ENCODE measurements around the gene MGA. TPM values are rescaled to one million over a fixed set of nuclear protein-coding genes. Genes with fewer than 3 reads are reported as not detected.
"Not testable (repeated sequence)": the region's sequence is repeated elsewhere in the genome, so short reads cannot be mapped to it uniquely, and the experiment has no call there.

MGA gene
- total RNA-seq, 4 donors from 2014 or later: 54.8 to 156 (median 114) TPM

DNA sequence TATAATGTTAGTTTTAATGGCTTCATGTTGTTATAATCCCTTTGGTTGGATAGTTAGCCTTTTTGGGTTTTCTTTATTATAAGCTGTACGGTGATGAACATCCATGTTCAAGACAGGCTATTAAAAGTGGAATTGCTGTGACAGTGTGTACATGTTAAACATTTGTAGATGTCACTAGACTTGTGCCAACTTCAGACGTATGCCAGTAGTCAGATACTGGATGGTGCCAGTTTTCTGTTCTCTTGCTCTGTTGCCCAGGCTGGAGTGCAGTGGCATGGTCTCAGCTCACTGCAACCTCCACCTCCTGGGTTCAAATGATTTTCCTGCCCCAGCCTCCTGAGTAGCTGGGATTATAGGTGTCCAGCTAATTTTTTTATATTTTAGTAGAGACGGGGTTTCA, 54.1 kb downstream of the MGA start:
- Histone ChIP-seq H3K36me3 (no peaks in the 10 kb centered on the region), H3K4me1 (no peaks in the 10 kb centered on the region), H3K27me3 (no peaks in the 10 kb centered on the region), H3K27ac (no peak overlapping the region), H3K4me3 (no peak overlapping the region), H3K9me3 (no peaks in the 10 kb centered on the region)
- intact Hi-C loops (cut with DNase I; ENCODE audit: low total_unique reads): no loop called here
- DNase-seq: no peak
- TF ChIP-seq POLR2A (IDR thresholded peaks at IDR 0.05): no peak
- TF ChIP-seq, protein P1, sequence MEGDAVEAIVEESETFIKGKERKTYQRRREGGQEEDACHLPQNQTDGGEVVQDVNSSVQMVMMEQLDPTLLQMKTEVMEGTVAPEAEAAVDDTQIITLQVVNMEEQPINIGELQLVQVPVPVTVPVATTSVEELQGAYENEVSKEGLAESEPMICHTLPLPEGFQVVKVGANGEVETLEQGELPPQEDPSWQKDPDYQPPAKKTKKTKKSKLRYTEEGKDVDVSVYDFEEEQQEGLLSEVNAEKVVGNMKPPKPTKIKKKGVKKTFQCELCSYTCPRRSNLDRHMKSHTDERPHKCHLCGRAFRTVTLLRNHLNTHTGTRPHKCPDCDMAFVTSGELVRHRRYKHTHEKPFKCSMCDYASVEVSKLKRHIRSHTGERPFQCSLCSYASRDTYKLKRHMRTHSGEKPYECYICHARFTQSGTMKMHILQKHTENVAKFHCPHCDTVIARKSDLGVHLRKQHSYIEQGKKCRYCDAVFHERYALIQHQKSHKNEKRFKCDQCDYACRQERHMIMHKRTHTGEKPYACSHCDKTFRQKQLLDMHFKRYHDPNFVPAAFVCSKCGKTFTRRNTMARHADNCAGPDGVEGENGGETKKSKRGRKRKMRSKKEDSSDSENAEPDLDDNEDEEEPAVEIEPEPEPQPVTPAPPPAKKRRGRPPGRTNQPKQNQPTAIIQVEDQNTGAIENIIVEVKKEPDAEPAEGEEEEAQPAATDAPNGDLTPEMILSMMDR (IDR thresholded peaks at IDR 0.05): no peak

DNA sequence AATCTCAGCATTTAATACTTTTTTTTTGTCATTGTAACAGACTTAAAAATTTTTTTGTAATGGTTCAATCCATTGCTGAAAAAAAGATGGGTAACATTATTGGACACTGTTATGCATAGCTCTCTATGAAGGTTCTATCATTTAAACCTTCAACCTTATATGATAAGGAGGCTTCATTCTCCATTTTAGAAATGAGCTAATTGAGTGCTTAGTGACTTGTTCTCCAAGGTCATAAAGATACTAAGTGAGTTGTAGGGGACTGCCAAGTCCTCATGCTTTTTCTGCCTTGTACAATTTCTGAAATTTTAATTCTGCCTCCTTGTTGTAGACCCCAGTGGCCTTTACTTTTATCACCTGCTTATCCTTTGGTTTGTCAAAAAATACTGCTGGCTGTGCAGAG, 56.7 kb downstream of the MGA start:
- intact Hi-C loops (cut with DNase I; ENCODE audit: low total_unique reads): no loop called here
- no peaks in the 10 kb centered on the region for H3K27me3 ChIP-seq
- H3K4me1 ChIP-seq: no peaks in the 10 kb centered on the region
- H3K27ac ChIP-seq: no peak overlapping the region
- no peak for DNase-seq
- no peaks in the 10 kb centered on the region for H3K9me3 ChIP-seq
- TF ChIP-seq, protein P1 (IDR thresholded peaks at IDR 0.05): no peak
- no peak for TF ChIP-seq POLR2A (IDR thresholded peaks at IDR 0.05)
- H3K4me3 ChIP-seq: no peak overlapping the region
- H3K36me3 ChIP-seq: no peaks in the 10 kb centered on the region

DNA sequence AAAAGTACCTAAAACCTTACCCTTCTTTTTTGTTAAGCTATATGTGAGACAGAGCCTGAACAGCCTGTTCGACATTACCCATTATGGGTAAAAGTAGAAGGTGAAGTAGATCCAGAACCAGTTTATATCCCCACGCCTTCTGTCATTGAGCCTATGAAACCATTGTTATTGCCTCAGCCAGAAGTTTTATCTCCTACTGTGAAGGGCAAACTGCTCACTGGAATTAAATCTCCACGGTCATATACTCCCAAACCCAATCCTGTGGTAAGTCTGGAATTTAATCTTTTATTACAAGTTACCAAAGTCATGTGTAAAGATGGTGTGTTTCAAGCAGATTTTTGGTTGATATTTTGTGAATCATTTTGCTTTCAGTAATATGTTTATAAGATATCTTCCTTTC, 66.9 kb downstream of the MGA start:
- no peak for DNase-seq
- H3K4me1 ChIP-seq: no peaks in the 10 kb centered on the region
- intact Hi-C loops (cut with DNase I; ENCODE audit: low total_unique reads): no loop called here
- no peak for TF ChIP-seq POLR2A (IDR thresholded peaks at IDR 0.05)
- TF ChIP-seq, protein P1 (IDR thresholded peaks at IDR 0.05): no peak
- H3K36me3 ChIP-seq: no peaks in the 10 kb centered on the region
- H3K4me3 ChIP-seq: no peak overlapping the region
- no peaks in the 10 kb centered on the region for H3K9me3 ChIP-seq
- H3K27ac ChIP-seq: no peak overlapping the region
- H3K27me3 ChIP-seq: no peaks in the 10 kb centered on the region

DNA sequence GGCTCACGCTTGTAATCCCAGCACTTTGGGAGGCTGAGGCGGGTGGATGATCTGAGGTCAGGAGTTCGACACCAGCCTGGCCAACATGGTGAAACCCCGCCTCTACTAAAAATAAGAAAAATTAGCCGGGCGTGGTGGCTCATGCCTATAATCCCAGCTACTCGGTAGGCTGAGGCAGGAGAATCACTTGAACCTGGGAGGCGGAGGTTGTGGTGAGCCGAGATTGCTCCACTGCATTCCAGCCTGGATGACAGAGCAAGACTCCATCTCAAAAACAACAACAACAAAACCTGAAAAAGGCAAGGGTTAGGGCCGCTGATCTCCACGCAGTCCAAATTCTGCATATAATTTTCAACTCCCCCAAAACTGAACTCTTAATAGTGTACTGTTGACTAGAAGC, 67.9 kb downstream of the MGA start:
- H3K4me1 ChIP-seq; H3K9me3 ChIP-seq; H3K27ac ChIP-seq; H3K36me3 ChIP-seq; DNase-seq; H3K27me3 ChIP-seq; H3K4me3 ChIP-seq; intact Hi-C loops (cut with DNase I; ENCODE audit: low total_unique reads): not testable (repeated sequence)

DNA sequence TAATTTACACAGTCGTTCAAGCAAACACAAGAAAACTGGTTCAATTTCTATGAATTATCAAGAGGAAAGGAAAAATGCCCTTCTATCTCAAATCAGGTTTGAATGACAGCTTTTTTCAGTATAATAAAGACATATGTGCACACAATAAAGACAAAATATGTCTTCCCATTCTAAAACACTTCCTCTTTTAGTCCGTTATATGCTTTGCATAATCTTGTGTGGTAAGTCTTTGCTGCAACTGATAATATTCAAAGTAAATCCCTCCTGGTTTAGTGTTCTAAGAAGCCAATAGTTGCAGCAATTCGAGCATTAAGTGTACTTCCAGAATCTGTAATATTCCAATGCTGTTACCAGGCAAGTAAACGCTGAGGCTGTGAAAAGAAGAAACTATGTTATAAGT, 70.3 kb downstream of the MGA start:
- Histone ChIP-seq H3K4me1 (no peaks in the 10 kb centered on the region), H3K9me3 (no peaks in the 10 kb centered on the region), H3K27me3 (no peaks in the 10 kb centered on the region), H3K36me3 (no peaks in the 10 kb centered on the region), H3K27ac (no peak overlapping the region), H3K4me3 (no peak overlapping the region)
- TF ChIP-seq, protein P1 (IDR thresholded peaks at IDR 0.05): no peak
- DNase-seq: no peak
- intact Hi-C loops (cut with DNase I; ENCODE audit: low total_unique reads): no loop called here

DNA sequence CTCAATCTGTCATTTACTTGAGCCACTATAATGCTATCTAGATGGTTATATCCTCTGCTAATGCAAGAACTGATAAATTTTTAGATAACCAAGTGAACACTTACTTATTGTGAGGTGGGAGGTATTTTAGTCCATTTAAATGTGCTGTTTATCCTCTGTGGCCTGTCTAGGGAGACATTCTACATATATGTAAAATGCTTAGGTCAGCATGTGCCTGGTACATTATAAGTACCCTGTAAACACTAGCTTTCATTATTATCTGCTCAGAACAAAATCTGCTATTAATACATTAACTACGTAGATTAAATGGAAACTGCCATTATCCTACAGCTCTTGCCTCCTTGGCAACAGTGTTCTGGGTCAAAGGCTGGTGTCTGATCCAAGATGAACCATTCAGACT, 72.3 kb downstream of the MGA start:
- Histone ChIP-seq H3K27me3 (no peaks in the 10 kb centered on the region), H3K4me1 (no peaks in the 10 kb centered on the region), H3K27ac (no peak overlapping the region), H3K4me3 (no peak overlapping the region), H3K9me3 (no peaks in the 10 kb centered on the region), H3K36me3 (no peaks in the 10 kb centered on the region)
- TF ChIP-seq POLR2A (IDR thresholded peaks at IDR 0.05): no peak
- TF ChIP-seq, protein P1 (IDR thresholded peaks at IDR 0.05): no peak
- no peak for DNase-seq
- intact Hi-C loops (cut with DNase I; ENCODE audit: low total_unique reads): no loop called here
